ENCODE results near the gene EZH1. TPM values are rescaled to one million over a fixed set of nuclear protein-coding genes. Genes with fewer than 3 reads are reported as not detected.

Gene EZH1
- total and polyA plus RNA-seq, 10 of the 15 experiments (the other 5 are each of a cell fraction or from before 2014, with no cell fraction given): 6.1 to 43.3 (median 16.8) TPM

- TF ChIP-seq NBN (IDR thresholded peaks at IDR 0.05): no peak
- TF ChIP-seq FOXM1 (IDR thresholded peaks at IDR 0.05; ENCODE audit: low read depth, low read length): no peak
- TF ChIP-seq CHD4 (IDR thresholded peaks at IDR 0.05): no peak
- TF ChIP-seq MTA3 (IDR thresholded peaks at IDR 0.05; ENCODE audit: borderline replicate concordance, low read length): no peak
- no peak for TF ChIP-seq HDAC6 (IDR thresholded peaks at IDR 0.05; ENCODE audit: unreplicated experiment)
- no peak for TF ChIP-seq MYC (IDR thresholded peaks at IDR 0.05; ENCODE audit: insufficient read depth, insufficient read length, insufficient replicate concordance, low read length, severe bottlenecking)
- TF ChIP-seq CTCF (IDR thresholded peaks at IDR 0.05 in 2 of 3, conservative IDR thresholded peaks at IDR 0.05 in 1 of 3; ENCODE audit: control insufficient read depth in 2 of 3, extremely low read depth in 1 of 3, insufficient read depth in 1 of 3, low read depth in 3 of 3, low read length in 3 of 3): no peak
- TF ChIP-seq, protein P1, sequence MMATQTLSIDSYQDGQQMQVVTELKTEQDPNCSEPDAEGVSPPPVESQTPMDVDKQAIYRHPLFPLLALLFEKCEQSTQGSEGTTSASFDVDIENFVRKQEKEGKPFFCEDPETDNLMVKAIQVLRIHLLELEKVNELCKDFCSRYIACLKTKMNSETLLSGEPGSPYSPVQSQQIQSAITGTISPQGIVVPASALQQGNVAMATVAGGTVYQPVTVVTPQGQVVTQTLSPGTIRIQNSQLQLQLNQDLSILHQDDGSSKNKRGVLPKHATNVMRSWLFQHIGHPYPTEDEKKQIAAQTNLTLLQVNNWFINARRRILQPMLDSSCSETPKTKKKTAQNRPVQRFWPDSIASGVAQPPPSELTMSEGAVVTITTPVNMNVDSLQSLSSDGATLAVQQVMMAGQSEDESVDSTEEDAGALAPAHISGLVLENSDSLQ (IDR thresholded peaks at IDR 0.05): no peak
- TF ChIP-seq PAX5 (IDR thresholded peaks at IDR 0.05; ENCODE audit: borderline replicate concordance, low read depth, low read length): no peak
- no peak for TF ChIP-seq GABPA (IDR thresholded peaks at IDR 0.05; ENCODE audit: low read depth)
- TF ChIP-seq TAF1 (IDR thresholded peaks at IDR 0.05; ENCODE audit: borderline replicate concordance, low read depth, low read length): no peak
- TF ChIP-seq GATAD2B (conservative IDR thresholded peaks at IDR 0.05; ENCODE audit: low read depth): no peak
- no peak for TF ChIP-seq SIX5 (IDR thresholded peaks at IDR 0.05; ENCODE audit: low read depth, low read length, severe bottlenecking)
- TF ChIP-seq NR2C2 (IDR thresholded peaks at IDR 0.05; ENCODE audit: borderline replicate concordance, control insufficient read depth, insufficient read length, low read depth): no peak
- TF ChIP-seq E2F8 (IDR thresholded peaks at IDR 0.05; ENCODE audit: low read depth, partially characterized antibody): no peak
- WGBS (ENCODE audit: insufficient coverage, insufficient replicate concordance, low lambda C conversion rate, missing lambda C conversion rate): 59% methylated on average over 3 of the region's 3 CpGs
- BruUV-seq (replicated peaks): no TSS peak
- Histone ChIP-seq H3K27me3 (replicated peaks in 1 of 2; ENCODE audit: control insufficient read depth in 2 of 2, insufficient read depth in 2 of 2, low read length in 1 of 2) (peaks cover 2 to 13% of the 10 kb centered on the region in 2 experiments; a peak in 3 of 4 replicates), H3K79me2 (ENCODE audit: control insufficient read depth, insufficient read depth, low read length) (no peaks in the 10 kb centered on the region; the same call in 1 of the 2 replicates), H3K4me2 (ENCODE audit: control insufficient read depth, insufficient read depth) (no peak overlapping the region), H3K9me3 (replicated peaks; ENCODE audit: control insufficient read depth, insufficient read depth, low read length) (no peaks in the 10 kb centered on the region; the same call in 2 of the 3 replicates), H3K4me3 (no peak overlapping the region), H3K27ac (ENCODE audit: control insufficient read depth, insufficient read depth) (no peak overlapping the region), H3K9ac (ENCODE audit: control insufficient read depth, insufficient read depth, low read length) (no peak overlapping the region), H3K4me1 (ENCODE audit: control insufficient read depth, insufficient read depth, low read length) (peaks cover 17% of the 10 kb centered on the region), H2AFZ (ENCODE audit: control insufficient read depth, low read depth, low read length) (no peak overlapping the region), H3K36me3 (ENCODE audit: control insufficient read depth in 2 of 2, insufficient read depth in 2 of 2, low read length in 1 of 2) (peaks cover 5 to 7% of the 10 kb centered on the region in 2 experiments; a peak in 3 of 4 replicates), H4K20me1 (ENCODE audit: control insufficient read depth, insufficient read depth) (no peaks in the 10 kb centered on the region; the same call in 1 of the 2 replicates)
- ATAC-seq (no peak), FAIRE-seq (no peak), DNase-seq (ENCODE audit: low read depth, low spot score) (no peak)
- ChIA-PET POLR2A (no interaction called here), CTCF (interaction anchor here (0.6 to 0.7 kb wide), 2 partner anchors 193 to 201 kb away, joined by 3 to 4 read pairs; no protein-coding TSS in a partner anchor), SMC1A (ENCODE audit: uncharacterized antibody, unreplicated experiment) (interaction anchor here (0.6 kb wide), 1 partner anchor 132 kb away, joined by 3 read pairs; no protein-coding TSS in a partner anchor), RAD21 (ENCODE audit: unreplicated experiment) (no interaction called here)
- intact Hi-C loops (cut with micrococcal nuclease; ENCODE audit: unreplicated experiment): no loop called here
- in situ Hi-C loops (cut with MboI): no loop called here
Measured at GRCh38 chr17:42779304-42779935, 34.6 kb upstream of the EZH1 start.

Data from GM12878 (cell line).